Measurements from ENCODE around the gene FANCD2.

The FANCD2 gene

GRCh38 chr3:10000686-10001085 lies 25.6 kb upstream of the FANCD2 start:
- no peak for TF ChIP-seq CTCF (IDR thresholded peaks at IDR 0.05; ENCODE audit: low read depth, low read length, missing control alignments)
- no peak for DNase-seq (ENCODE audit: extremely low read depth, low read depth)
- H3K4me3 ChIP-seq (replicated peaks; ENCODE audit: low read depth, low read length) = no peak overlapping the region

DNA sequence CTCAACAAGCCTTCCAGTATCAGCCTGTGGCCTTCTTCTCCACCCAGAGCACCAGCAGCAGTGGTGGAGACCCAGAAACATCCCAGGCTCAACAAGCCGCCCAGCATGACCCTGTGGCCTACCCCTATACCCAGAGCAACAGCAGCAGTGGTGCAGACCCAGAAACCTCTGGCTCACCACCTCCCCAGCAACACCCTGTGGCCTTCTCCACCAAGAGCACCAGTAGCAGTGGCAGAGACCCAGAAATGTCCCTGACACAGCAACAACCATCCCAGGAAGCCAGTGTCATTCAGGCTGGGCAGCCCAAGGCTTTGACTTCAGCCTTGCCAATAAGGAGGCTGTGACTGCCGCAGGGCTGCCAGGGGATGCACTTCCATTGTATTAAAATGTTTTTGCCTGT lies 23.3 kb upstream of the FANCD2 start:
- no peak overlapping the region for H3K4me3 ChIP-seq (replicated peaks; ENCODE audit: low read depth, low read length)
- DNase-seq (ENCODE audit: extremely low read depth, low read depth) = no peak
- TF ChIP-seq CTCF (IDR thresholded peaks at IDR 0.05; ENCODE audit: low read depth, low read length, missing control alignments) = no peak

DNA sequence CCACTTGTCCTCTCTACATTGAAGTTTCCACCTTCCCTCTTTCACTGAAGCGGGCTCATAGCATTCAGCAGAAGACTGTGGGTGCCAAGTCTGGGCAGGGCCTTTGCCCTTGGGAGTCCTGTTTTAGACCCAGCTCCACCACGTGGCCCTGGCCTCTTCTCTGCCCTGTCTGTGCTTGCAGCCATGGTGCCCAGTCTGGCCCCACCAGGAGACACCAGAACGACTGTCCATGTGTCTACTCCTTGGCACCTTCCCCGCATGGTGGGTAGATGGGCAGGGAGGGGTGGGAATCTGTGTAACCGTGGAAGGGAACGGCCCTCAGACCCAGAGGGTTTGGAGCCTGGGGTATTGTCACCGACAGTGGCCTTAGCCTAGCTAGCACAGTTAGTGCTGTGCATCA lies 21.7 kb upstream of the FANCD2 start:
- TF ChIP-seq CTCF (IDR thresholded peaks at IDR 0.05; ENCODE audit: low read depth, low read length, missing control alignments) = no peak
- no peak for DNase-seq (ENCODE audit: extremely low read depth, low read depth)
- no peak overlapping the region for H3K4me3 ChIP-seq (replicated peaks; ENCODE audit: low read depth, low read length)

- no peak overlapping the region for H3K4me3 ChIP-seq (replicated peaks; ENCODE audit: low read depth, low read length)
- no peak for TF ChIP-seq CTCF (IDR thresholded peaks at IDR 0.05; ENCODE audit: low read depth, low read length, missing control alignments)
- no peak for DNase-seq (ENCODE audit: extremely low read depth, low read depth)
Observed at GRCh38 chr3:10004960-10005564, 21.2 kb upstream of the FANCD2 start.

- H3K4me3 ChIP-seq (replicated peaks; ENCODE audit: low read depth, low read length) = no peak overlapping the region
- DNase-seq (ENCODE audit: extremely low read depth, low read depth) = no peak
- no peak for TF ChIP-seq CTCF (IDR thresholded peaks at IDR 0.05; ENCODE audit: low read depth, low read length, missing control alignments)
Observed at GRCh38 chr3:10006048-10006761, 20.0 kb upstream of the FANCD2 start.

DNA sequence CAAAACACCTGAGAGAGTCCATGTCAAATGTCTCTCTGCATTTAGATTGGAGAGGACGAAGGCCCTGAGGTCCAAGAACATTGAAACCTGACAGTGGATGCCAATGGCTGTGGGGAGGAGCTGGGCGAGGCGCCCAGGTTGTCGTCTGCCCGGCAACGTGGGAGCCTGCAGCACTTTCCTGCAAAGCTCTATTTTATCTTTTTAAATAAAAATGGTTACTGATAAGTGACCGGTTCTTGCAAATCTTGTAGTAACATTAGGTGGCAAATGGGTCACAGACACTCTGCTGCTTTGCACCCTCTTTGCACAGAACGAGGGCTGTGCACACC lies 19.5 kb upstream of the FANCD2 start:
- no peak overlapping the region for H3K4me3 ChIP-seq (replicated peaks; ENCODE audit: low read depth, low read length)
- TF ChIP-seq CTCF (IDR thresholded peaks at IDR 0.05; ENCODE audit: low read depth, low read length, missing control alignments) = no peak
- DNase-seq (ENCODE audit: extremely low read depth, low read depth) = no peak

All from HFF-Myc (cell line).